Islet of Langerhans (tissue), 1 donor: ENCODE results near the gene PKP4.

ENCODE experiments used
- FAIRE-seq: peaks from one replicate; lab custom pipeline; 2011; peaks lifted over from hg19 to GRCh38; lab: Jason Lieb, UNC

PKP4 gene

DNA sequence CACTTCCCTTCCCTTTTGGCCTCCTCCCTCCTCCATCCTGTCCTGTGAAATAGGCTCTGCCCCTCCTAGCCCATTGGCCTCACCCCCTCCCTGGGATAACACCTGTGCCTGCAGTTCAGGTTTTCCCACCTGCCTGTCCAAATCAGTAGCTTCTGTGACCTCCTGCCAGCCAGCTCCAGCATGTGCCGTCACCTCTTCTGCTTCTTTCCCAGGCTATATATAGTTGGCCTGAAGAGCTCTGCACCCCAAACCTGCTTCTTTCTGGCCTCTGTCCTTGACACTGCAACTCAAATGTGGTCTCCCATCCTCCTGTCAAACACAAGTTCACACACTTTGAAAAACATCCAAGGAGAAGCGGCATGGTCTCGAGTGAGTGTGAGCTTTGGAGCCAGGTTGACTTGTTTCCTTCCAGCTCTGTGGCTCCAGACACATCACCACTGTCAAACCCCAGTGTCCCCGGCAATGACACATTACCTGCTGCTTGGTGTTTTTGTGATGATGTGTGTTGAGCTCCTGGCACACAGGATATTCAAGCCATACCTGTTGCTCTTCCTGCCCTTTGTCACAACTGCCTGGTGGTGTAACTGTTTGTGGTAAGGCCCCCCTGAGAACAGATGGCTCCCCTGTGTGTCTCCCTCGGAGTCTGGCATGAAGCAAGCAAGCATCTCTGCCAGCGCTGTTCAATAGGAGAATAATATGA lies 194.8 kb downstream of the PKP4 start:
- no peak for FAIRE-seq

DNA sequence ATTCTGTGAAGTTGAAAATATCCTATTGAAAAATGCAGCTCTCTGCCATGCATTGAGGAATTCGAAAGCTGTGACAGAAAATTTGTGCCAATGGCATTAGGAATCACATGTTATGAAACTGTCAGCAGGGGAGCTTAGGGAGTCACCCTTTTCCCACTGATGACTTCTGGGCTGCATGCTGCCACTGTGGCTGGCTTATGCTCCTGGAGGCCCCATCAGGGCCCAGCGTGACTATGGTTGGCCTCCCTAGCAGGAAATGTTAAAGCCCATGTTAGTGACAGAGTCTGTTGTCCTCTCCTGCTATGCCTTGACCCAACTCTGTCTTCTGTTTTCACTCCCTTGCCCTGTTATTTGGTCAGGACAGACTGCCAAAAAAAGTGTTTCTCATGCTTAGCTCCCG lies 198.9 kb downstream of the PKP4 start:
- FAIRE-seq = no peak

DNA sequence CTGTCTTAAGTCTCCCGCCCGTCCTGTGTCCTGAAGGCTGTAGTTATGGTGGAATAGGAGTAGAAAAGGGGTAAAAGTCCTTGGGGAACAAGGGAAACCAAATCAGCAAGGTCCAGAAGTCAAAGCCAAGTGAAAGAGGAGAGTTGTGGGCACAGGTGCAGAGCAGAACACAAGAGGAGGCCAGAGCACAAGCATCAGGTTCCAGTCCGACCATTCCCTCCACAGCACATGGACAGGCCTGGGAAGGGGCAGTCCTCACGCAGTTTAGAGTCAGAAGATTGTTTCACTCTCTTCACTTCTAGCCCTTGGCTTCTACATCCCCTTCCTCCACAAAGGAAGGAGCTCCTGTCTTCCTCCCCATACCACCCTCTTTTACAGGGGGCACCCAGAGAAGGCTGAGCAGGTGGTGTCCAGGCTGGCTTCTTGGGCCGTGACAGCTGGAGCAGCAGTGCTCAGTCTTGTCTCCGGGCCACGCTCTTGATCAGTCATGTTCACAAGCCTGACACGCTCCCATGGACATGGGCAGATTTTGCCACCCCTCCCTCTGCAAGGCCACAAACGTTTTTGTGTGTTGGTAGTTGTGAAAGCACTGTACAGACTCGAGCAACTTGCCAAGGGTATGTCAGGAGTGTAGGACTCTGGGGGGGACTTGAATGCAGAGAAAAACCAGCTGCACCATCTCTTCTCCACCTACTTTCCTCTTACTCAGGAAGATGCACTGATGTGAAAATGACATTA lies 199.9 kb downstream of the PKP4 start:
- no peak for FAIRE-seq

DNA sequence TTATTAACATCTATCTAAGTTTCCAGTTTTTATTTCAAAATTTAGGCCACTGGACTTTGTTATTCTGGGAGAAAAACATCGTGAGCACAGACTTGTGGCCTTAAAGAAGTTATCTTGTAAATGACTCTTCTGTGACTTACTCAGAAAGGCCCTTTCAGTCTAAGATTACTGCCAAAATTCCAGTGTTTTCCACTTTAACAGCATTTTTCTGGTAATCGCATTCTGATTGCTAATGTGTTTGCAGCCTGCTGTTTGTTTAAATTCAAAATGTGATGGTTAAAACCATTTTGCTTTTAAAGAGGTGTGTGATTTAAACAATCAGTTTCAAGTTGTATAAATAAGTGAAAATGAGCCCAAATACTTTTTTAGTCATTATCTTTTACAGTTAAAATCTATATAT lies 201.6 kb downstream of the PKP4 start:
- no peak for FAIRE-seq

DNA sequence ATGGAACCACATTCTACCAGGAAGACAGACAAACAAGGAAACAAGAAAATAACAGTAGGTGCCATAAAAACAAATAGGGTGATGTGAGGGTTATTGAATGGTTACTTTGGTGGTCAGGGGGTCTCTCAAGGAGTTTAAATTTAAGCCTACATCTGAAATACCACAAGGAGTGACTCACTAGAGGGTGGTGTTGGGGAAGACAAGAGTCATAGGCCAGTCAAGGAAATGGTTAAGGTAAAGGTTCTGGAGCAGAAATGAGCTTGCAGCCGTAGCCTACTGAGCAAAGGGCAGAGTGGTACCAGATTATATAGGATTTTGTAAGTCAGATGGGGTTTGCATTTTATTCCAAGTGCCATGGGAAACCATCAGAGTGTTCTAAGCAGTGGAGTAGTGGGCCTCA lies 202.7 kb downstream of the PKP4 start:
- FAIRE-seq = no peak

DNA sequence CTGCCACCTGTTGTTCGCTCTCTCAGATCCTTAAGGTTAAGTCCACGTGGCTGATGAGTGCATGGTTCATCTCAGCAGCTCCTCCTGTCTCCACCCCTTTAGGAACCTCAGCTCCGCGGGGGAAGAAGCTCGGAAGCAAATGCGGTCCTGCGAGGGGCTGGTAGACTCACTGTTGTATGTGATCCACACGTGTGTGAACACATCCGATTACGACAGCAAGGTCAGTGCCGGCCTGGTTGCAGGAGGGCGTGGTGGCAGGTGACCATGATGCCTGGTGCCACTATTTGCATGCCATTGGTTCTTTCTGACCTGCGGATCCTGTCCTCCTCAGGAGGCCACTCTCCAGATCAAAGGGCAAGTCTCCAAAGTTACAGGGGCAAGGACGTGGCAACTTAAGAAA lies 204.5 kb downstream of the PKP4 start:
- FAIRE-seq = no peak

DNA sequence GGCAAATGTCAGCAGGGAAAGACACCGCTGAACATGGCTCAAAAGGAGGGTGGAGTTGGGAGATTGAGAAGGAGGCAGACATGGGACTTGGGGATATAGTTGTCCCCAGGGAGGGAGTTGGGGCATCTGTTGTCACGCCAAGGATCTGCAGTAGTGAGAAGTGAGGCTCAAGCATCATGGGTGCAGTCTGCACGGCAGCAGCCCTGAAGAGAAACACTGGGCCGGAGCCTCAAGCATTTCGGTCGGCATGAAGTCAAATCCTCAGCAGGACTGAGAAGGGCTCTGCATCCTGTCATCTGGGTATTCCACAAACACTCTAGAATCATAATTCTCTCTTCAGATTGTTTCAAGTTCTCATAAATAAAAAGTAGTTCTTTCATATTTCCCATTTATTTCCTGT lies 205.7 kb downstream of the PKP4 start:
- no peak for FAIRE-seq

DNA sequence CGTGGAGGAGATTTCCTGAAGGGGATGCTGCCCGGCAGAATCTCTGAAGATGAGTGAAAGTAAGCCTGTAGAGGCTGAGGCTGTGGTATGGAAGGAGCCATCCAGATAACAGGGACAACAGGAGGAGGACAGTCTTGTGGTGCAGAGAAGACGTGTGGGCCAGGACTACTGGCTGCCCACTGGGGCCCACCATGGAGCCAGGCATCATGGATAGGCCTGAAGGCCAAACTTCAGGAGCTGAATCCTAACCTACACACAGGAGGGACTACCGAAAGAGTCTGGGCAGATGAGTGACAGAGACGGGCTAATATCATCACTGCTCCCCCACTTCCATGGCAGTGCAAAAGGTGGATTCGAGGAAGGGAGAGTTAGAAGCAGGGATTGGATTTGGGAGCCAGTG lies 207.0 kb downstream of the PKP4 start:
- FAIRE-seq = no peak

DNA sequence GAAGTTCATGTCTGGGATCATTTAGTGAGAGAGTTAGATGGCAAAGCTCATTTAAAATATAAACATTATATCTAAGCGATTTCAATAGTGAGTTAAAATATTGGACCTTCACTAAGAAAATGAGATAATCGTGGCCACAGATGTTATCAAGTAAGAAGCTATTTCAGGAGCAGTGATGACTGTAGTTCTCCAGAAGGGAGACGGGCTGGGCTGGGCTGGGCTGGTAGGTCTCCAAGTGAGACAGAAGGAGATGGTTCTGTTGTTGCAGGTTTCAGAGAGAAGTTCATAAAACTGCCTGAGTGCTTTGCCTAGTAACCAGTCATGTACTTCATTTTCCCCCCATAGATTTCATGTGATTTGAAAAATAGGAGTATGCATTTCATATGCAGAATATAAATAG lies 208.2 kb downstream of the PKP4 start:
- no peak for FAIRE-seq

DNA sequence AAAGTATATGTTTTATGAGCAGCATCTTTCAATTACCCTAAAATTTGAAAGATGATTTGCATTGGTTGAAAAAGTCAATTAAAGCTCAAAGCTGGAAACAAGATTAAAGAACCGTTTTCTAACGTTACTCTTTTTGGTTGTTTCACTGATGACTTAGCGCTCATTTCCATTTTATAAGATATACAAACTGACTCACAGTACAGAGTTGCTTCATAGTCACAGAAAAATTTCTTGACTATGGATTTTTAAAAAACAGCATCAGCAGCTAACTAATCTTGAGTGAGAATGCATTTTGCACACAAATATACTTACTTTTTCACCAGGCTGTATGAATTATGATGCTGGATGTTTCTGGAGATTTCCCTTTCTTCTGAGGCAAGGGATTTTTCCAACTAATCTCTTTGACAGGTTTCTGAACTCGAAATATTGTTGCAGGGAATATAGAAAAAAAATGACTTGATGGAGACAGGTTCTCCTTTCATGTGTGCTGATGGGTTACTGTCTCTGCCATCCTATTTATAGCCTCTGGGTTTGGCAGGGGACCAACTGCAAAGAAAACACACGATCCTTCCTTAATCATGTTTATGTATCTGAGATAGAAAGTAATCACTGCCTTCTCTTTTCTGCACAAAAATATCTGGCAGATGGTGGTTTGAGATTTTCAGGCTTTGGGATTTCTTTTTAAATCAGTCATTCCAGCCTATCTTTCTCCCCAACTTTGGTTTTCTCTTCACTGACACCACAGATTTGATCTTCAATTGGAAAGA lies 209.0 kb downstream of the PKP4 start:
- FAIRE-seq = no peak

DNA sequence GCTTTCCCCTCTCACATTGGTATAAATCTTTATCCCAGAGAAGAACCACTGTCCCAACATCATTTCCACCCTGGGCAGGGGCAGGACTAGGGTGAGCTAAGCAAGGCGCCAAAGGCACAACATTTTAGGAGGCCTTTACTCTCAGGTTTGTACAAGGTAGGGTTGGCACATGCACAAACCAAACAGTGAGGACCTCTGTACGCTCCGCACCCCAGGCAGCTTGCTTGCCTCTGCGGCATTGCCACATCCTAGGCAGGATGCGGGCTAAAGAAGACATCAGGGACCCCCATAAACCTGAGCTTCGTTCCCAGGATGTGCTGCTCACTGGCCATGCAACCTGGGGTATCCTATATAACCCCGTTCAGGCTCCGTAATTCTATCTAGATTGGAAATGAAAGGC lies 210.2 kb downstream of the PKP4 start:
- FAIRE-seq = no peak

DNA sequence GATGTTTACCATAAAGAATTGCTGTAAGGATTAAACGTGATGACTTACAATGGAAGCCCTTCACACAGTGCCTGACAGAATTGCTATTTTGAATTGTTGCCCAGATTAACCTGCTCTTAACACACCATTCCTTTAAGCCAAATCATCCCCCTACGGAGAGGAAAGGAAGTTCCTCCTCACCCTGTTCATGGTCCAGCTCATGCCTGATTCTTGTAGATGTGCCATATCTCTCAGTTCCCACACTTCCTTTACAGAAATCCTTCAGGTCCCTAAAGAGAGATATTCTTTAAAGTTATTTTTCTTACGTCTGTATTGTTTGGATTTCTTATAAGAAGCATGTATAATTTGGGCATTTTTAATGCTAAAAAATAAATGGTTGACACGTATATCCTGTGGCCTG lies 210.8 kb downstream of the PKP4 start:
- no peak for FAIRE-seq

DNA sequence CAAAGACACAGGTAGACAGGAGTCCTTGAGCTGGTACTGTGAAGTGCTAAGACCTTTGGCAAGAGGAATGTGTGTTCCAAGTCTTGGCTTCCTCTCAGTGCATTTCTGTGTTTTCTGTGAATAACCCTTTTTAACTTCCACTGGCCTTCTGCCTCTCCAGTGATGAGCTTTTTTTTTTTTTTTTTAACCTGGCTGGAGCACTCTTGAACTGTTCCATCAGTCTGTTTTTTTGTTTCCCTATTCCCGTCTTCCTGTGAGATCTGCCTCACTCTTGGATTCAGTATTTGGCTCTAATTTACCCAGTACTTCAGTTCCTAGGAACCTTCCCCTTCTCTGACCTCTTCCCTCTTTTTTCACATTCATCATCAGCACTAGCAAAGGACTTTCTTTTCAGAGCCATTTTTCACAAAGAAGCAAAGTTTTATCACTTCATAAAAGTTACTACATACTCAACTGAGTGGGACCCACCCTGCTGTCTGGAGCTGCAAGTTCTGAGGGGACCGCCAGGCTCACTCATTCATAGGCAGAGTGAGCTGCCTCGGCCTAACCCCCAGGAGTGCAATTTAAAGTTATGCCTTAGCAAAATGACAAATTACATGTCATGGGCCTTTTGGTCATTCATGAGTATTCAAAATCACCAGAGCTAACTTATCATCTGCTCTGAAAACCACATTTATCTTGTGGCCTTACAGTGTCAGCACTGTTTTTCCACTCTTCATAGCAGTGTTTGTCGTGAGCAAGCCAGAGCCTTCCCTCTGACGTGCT lies 211.4 kb downstream of the PKP4 start:
- no peak for FAIRE-seq

DNA sequence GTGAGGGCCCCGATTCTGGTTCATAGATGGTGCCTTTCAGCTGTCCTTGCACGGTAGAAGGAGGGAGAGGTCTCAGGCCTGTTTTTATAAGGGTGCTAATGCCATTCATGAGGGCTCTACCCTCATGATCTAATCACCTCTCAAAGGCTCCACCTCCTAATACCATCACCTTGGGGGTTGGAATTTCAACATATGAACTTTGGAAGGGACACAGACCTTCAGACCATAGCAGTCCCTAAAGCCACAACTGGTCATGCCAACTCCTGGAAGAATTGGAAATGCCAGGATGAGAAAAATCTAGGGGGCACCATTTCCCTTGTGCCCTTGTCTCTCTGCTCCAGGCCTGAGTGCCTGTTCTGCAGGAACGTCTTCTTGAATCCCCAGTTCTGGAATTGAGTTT lies 213.5 kb downstream of the PKP4 start:
- FAIRE-seq = no peak

DNA sequence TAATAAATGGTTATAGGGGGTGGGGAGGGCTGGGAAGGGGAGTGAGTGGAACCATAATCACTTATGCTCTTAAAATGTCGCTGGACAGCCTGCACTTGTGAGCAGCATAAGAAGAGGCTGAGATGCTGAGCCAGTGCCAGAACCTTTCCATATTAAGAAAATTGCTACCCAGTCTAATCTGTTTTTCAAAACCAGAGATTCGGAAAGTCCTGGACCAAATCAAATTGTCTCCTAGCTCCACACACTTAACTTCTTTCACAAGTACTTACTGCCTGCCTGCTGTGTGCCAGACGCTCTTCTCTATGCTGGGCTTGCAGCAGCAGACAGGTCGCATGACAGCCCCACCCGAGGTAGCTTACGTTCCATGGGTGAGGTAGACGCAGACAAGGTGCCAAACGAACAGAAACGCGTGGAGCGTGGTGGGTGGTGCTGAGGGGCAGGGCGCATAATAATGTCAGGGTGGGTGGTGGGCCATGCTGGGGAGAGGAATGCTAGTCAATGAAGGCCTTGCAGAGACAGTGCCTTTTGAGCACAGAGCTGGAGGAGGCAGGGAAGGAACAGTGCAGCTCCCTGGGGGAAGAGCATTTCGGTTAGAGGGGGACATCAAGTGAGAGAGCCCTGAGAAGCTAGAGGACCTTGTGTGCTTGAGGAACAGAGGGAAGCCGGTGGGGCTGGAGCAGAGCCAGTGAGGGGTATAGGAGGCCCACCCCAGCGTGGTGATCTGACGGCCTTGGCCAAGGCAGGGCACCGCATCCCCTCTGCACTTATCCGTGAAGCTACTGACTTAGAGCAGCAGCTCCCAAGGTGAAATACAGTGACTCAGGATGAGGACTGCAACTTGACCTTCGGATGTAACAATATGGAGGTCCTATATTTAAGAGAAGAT lies 214.9 kb downstream of the PKP4 start:
- FAIRE-seq = no peak

DNA sequence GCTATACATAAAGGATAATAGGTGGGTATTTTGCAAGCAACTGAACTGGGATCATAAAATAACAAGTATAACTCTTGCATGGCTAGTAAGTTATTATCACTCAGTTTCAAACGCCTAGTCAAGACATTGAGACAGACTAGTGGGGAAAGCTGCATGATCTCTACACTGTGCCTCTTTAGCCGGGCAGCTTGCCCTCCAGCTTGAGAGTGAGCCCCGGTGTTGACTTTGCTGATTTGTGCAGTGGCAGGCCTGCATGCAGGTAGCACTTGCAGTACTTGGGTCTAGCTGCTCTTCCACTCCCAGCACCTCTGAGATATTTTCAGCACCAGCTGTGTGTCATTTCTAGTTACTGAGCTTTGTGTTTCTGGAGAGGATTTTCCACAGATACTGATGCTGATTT lies 219.5 kb downstream of the PKP4 start:
- FAIRE-seq = no peak

DNA sequence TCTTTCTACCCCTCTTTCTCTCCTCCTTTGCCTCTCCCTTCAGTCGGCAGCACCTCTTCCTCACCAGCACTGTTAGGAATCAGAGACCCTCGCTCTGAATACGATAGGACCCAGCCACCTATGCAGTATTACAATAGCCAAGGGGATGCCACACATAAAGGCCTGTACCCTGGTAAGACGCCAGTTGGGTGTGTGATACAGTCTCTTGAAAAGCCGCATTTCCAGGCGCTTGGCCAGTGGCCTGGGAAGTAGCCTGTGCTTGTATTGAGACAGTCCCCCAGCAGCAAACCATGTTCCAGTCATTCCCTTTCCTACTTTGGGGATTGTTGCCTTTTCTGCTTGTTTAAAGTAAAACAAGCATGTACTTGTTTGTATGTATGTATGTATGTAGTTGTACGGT lies 219.9 kb downstream of the PKP4 start:
- no peak for FAIRE-seq

DNA sequence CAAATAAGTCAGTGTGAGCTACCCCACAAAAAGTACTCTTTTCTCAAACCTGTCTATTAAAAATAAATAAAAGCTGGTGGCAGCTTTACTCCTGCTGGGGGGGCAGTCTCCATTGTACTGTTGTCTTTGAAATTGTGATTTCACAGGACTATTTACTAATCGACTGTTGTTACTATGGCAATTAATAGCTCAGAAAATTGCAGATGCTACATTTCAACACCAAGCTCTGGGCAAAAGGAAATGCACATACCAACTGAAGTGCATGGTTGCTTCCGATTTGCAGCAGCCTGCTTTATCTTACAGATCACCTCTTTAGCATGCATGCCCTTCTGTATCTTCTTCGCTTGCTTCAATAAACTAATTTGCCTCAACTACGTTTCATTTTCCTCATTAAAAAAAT lies 220.8 kb downstream of the PKP4 start:
- no peak for FAIRE-seq

DNA sequence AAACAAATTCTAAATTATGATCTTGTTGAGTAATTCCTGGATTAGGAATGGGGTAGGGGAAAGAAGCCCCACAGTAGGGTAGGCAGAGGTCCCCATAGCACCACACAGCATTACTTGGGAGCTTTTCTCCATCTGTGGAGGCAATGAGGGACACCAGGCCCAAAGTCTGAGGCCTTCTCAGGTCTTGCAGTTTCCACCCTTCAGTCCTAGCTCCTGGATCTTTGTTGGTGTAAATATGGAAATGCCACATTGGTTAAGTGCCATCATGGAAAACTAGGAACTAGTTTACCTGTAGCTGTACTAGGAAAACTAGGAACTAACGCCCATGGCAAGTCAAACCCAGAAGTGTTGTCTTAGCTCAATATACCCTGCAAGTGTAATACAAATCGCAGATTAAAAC lies 225.1 kb downstream of the PKP4 start:
- FAIRE-seq = no peak

DNA sequence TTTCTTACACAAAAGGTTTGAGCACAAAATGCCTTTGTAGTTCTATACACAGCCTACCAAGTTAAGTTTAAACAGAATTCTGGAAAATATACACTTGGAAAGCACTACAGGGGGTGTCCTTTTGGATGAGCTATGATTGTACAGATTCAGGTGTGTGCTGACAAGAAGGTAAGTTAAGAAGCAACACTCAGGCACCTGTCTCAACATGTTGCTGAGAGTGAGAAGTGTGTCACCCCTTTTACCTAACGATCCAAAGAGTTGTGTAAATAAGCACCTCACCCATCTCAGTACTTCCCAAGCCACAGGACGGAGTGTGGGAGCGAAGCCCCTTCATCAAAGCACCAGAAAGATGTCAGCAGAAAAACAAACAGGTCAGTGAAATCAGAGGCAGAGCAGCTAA lies 228.9 kb downstream of the PKP4 start:
- FAIRE-seq = no peak

DNA sequence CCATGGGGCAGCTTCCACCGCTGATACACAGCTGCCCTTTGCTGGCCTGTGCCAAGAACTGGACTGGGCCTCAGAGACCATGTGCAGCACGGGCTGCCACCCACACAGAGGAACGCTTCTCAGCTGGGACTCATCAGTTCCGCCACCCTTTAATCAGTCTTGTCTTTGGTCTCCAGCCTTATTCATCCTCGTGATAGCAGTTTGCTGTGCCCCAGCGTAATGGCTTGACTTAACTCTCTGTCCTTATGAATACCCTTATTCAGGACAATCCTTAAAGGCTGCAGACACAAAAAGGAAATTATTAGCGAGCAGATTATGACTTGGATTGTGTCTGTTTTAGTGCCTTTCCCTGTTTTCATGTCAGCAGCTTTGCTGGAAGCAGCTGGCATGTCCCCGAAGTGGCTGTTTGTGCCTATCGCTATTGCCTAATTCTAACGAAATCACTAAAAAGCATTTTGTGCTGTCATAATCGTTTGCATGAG lies 229.5 kb downstream of the PKP4 start:
- FAIRE-seq = no peak

DNA sequence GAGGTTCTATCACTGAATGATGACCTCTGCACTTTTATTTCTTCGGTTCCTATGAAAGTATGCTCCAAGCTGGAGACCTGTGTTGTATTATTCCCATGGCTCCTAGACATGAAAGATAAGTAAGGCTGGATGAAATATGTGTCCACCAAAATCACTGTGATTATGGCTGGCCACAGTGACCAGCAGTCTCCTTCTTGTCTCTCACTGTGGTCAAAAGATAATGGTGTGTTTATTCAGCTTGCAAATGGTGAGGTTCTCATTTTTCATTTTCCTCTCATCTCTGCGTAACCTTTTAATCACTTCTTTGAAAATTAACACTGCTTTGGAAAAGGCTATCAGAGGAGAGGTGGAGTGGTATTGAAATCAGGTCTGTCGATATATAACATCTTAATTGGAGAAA lies 230.6 kb downstream of the PKP4 start:
- no peak for FAIRE-seq
